A549 (cell line): ENCODE data around the gene PHYKPL. TPM values are rescaled to one million over a fixed set of nuclear protein-coding genes. Genes with fewer than 3 reads are reported as not detected.

Experiments
- ATAC-seq, 2 experiments: fragments of 200-7000 bp in 1 of 2; fragments of >200 bp in 1 of 2; cut with Nextera tagmentation in 1 of 2; cut with Tn5 transposase in 1 of 2; 3 replicates each; pipeline versions ENCODE4 v1.8.0 to v1.9.1; 2018 to 2020; ENCODE audit warnings: mild to moderate bottlenecking in 1 of 2, moderate library complexity in 1 of 2
- CTCF ChIA-PET: fragments of 300-600 bp; sonication (Branson Sonifier 250); formaldehyde crosslinking; extraction: SDS; loops from one replicate; lab custom pipeline; 2021; ENCODE audit warnings: antibody characterized with exemption, inconsistent platforms; lab: Yijun Ruan, JAX
- POLR2A ChIA-PET: fragments of 350-600 bp; formaldehyde crosslinking; extraction: SDS; loops from one replicate; lab custom pipeline; 2021; ENCODE audit warnings: antibody characterized with exemption, inconsistent platforms; lab: Yijun Ruan, JAX
- DNase-seq, 2 experiments: peaks; one replicate each; pipeline versions ENCODE4 v3.0.0 to v3.0.0-alpha.2; 2011 to 2016; ENCODE audit warnings: low read depth in 1 of 2, low spot score in 1 of 2
- FAIRE-seq: peaks from 2 replicates; lab custom pipeline; 2011; peaks lifted over from hg19 to GRCh38; lab: Jason Lieb, UNC
- H3K27ac ChIP-seq, 2 experiments: fragments of >200 bp; sonication (Bioruptor Twin); formaldehyde crosslinking; 3 replicates each; pipeline ENCODE4 v1.5.1; 2016 to 2017
- H3K4me1 ChIP-seq: fragments of >200 bp; sonication (Bioruptor Twin); formaldehyde crosslinking; 3 replicates; pipeline ENCODE4 v1.6.1; 2016
- H3K4me2 ChIP-seq: fragments of >200 bp; sonication (Bioruptor Twin); formaldehyde crosslinking; 3 replicates; pipeline ENCODE4 v1.6.1; 2016
- H3K4me3 ChIP-seq: fragments of >200 bp; sonication (Bioruptor Twin); formaldehyde crosslinking; 3 replicates; pipeline ENCODE4 v1.5.1; 2016
- H3K9me3 ChIP-seq: fragments of >200 bp; sonication (Bioruptor Twin); formaldehyde crosslinking; 3 replicates; pipeline ENCODE4 v1.6.1; 2016
- CBX2 ChIP-seq: fragments of 200-600 bp; sonication (generic); IDR thresholded peaks from 2 replicates; pipeline ENCODE4 v1.6.1; 2016; ENCODE audit warnings: low read depth, mild to moderate bottlenecking, borderline replicate concordance
- CBX8 ChIP-seq: fragments of 200-600 bp; sonication (generic); IDR thresholded peaks from 2 replicates; pipeline ENCODE4 v1.6.1; 2016
- CEBPB ChIP-seq, 2 experiments: fragments of >200 bp in 1 of 2; sonication (Bioruptor Twin) in 1 of 2; formaldehyde crosslinking in 1 of 2; IDR thresholded peaks; 2 replicates each; pipeline ENCODE4 v1.6.1; 2012 to 2016
- CHD2 ChIP-seq: fragments of 150-350 bp; IDR thresholded peaks from 2 replicates; pipeline ENCODE4 v1.6.1; 2014; ENCODE audit warnings: low read length; ENCODE audit not compliant: partially characterized antibody
- CHD4 ChIP-seq: fragments of 200-600 bp; sonication (generic); IDR thresholded peaks from 2 replicates; pipeline ENCODE4 v1.6.1; 2016; ENCODE audit warnings: antibody characterized with exemption, mild to moderate bottlenecking, borderline replicate concordance
- CTCF ChIP-seq: fragments of >200 bp; sonication (Bioruptor Twin); formaldehyde crosslinking; IDR thresholded peaks from 3 replicates; pipeline ENCODE4 v1.5.1; 2016
- ELK1 ChIP-seq: fragments of 150-350 bp; IDR thresholded peaks from 2 replicates; pipeline ENCODE4 v1.6.1; 2014; ENCODE audit warnings: low read depth, mild to moderate bottlenecking, low read length
- EP300 ChIP-seq, 2 experiments: fragments of >200 bp; sonication (Bioruptor Twin); formaldehyde crosslinking; IDR thresholded peaks; 2 replicates in 1 of 2; 3 replicates in 1 of 2; pipeline ENCODE4 v1.6.1; 2016 to 2017
- HMGXB4 ChIP-seq: fragments of 250-450 bp; sonication (Bioruptor Pico); IDR thresholded peaks from 2 replicates; pipeline ENCODE4 v1.5.0; 2021; ENCODE audit warnings: mild to moderate bottlenecking, moderate library complexity, borderline replicate concordance
- HOXB5 ChIP-seq: fragments of 250-450 bp; sonication (Bioruptor Pico); IDR thresholded peaks from 2 replicates; pipeline ENCODE4 v1.5.0; 2020; ENCODE audit warnings: mild to moderate bottlenecking, moderate library complexity
- JUN ChIP-seq, 2 experiments: fragments of >200 bp; sonication (Bioruptor Twin); formaldehyde crosslinking; IDR thresholded peaks; 2 replicates in 1 of 2; 3 replicates in 1 of 2; pipeline ENCODE4 v1.6.1; 2016 to 2017
- KDM1A ChIP-seq: fragments of 200-600 bp; sonication (generic); IDR thresholded peaks from 2 replicates; pipeline ENCODE4 v1.6.1; 2016; ENCODE audit warnings: low read depth, mild to moderate bottlenecking
- MAFK ChIP-seq: fragments of 450-650 bp; IDR thresholded peaks from 2 replicates; pipeline ENCODE4 v1.6.1; 2014; ENCODE audit not compliant: partially characterized antibody
- NFE2L2 ChIP-seq: fragments of 150-350 bp; conservative IDR thresholded peaks from 2 replicates; pipeline ENCODE4 v1.6.1; 2014; ENCODE audit warnings: low read length
- NPAS2 ChIP-seq: fragments of 250-450 bp; sonication (Bioruptor Pico); IDR thresholded peaks from 2 replicates; pipeline ENCODE4 v1.8.0; 2022; ENCODE audit warnings: mild to moderate bottlenecking, moderate library complexity, borderline replicate concordance
- PHF8 ChIP-seq: fragments of 200-600 bp; sonication (generic); IDR thresholded peaks from 2 replicates; pipeline ENCODE4 v1.6.1; 2016; ENCODE audit warnings: low read depth, mild to moderate bottlenecking, antibody characterized with exemption, moderate library complexity, borderline replicate concordance
- RAD21 ChIP-seq, 2 experiments: fragments of >200 bp in 1 of 2; sonication (Bioruptor Twin) in 1 of 2; formaldehyde crosslinking in 1 of 2; IDR thresholded peaks in 1 of 2; conservative IDR thresholded peaks in 1 of 2; 2 replicates in 1 of 2; 3 replicates in 1 of 2; pipeline ENCODE4 v1.6.1; 2012 to 2018; ENCODE audit warnings: inconsistent platforms in 1 of 2
- REST ChIP-seq: fragments of 200-600 bp; sonication (generic); IDR thresholded peaks from 2 replicates; pipeline ENCODE4 v1.6.1; 2016; ENCODE audit warnings: antibody characterized with exemption, mild to moderate bottlenecking, moderate library complexity
- RFX5 ChIP-seq: fragments of 450-650 bp; IDR thresholded peaks from 2 replicates; pipeline ENCODE4 v1.7.1; 2014; ENCODE audit warnings: antibody characterized with exemption, mild to moderate bottlenecking, moderate library complexity
- RNF2 ChIP-seq: fragments of 200-600 bp; sonication (generic); IDR thresholded peaks from 2 replicates; pipeline ENCODE4 v1.6.1; 2016; ENCODE audit warnings: low read depth, mild to moderate bottlenecking, antibody characterized with exemption, moderate library complexity, borderline replicate concordance
- TFCP2L1 ChIP-seq: fragments of 250-450 bp; sonication (Bioruptor Pico); IDR thresholded peaks from 2 replicates; pipeline ENCODE4 v1.5.0; 2021; ENCODE audit warnings: mild to moderate bottlenecking
- TP53 ChIP-seq: fragments of 250-450 bp; sonication (Bioruptor Pico); IDR thresholded peaks from 2 replicates; pipeline ENCODE4 v1.5.0; 2021; ENCODE audit warnings: mild to moderate bottlenecking, moderate library complexity
- ZC3H11A ChIP-seq: fragments of 450-650 bp; IDR thresholded peaks from 2 replicates; pipeline ENCODE4 v1.6.1; 2014; ENCODE audit warnings: antibody characterized with exemption, mild to moderate bottlenecking
- ZFP36 ChIP-seq: fragments of 450-650 bp; IDR thresholded peaks from 2 replicates; pipeline ENCODE4 v1.6.1; 2014; ENCODE audit warnings: borderline replicate concordance; ENCODE audit not compliant: partially characterized antibody
- WGBS: methylation state at CpG from one replicate; pipeline ENCODE4 v1.1.6; 2017; ENCODE audit errors: missing lambda C conversion rate; 5-methylcytosine and 5-hydroxymethylcytosine counted together
- polyA plus RNA-seq, 4 experiments: library from polyadenylated mRNA; depleted of rRNA in 3 of 4; stranded (reverse); fragments of >200 nt; fragmentation: RNase III in 1 of 4; extraction: RNeasy Plus Mini Kit Qiagen cat#74134 plus additional on column Dnase treatment in 1 of 4; gene quantifications; 2 replicates in 3 of 4; 3 replicates in 1 of 4; pipeline ENCODE4 v1.2.3, GENCODE V29; 2011 to 2017

Gene PHYKPL
- polyA plus RNA-seq, 2 of the 4 experiments (the other 2 are of a cell fraction) = 13.0 to 21.9 TPM

- FAIRE-seq = no peak
- DNase-seq = no peak
- H3K27ac ChIP-seq = no peak overlapping the region
- 42% methylated on average over 2 of the region's 2 CpGs for WGBS
- POLR2A ChIA-PET = no interaction called here
- H3K4me1 ChIP-seq = peaks cover 14% of the 10 kb centered on the region
- no peak for TF ChIP-seq JUN (IDR thresholded peaks at IDR 0.05)
- TF ChIP-seq KDM1A = no peak
- no peak for TF ChIP-seq PHF8
- no peak for TF ChIP-seq NFE2L2
- no peak for TF ChIP-seq REST
- no peak for TF ChIP-seq RAD21 (conservative IDR thresholded peaks at IDR 0.05 in 1 of 2, IDR thresholded peaks at IDR 0.05 in 1 of 2)
- TF ChIP-seq ZFP36 = no peak
- TF ChIP-seq TP53 = no peak
- no peak for TF ChIP-seq CEBPB (IDR thresholded peaks at IDR 0.05)
- no peak for TF ChIP-seq HMGXB4 (CRISPR knock-in tag)
- no peak for TF ChIP-seq ZC3H11A
- no peak for TF ChIP-seq NPAS2 (CRISPR knock-in tag)
- TF ChIP-seq TFCP2L1 = no peak
- no peak for TF ChIP-seq RNF2
- no peak for TF ChIP-seq HOXB5
- TF ChIP-seq CBX8 = no peak
- no peak overlapping the region for H3K4me2 ChIP-seq
- no peaks in the 10 kb centered on the region for H3K9me3 ChIP-seq
- CTCF ChIA-PET = interaction anchor here (0.7 kb wide), 1 partner anchor 126 kb away, joined by 3 read pairs; no protein-coding TSS in a partner anchor
- H3K4me3 ChIP-seq = no peak overlapping the region
- no peak for ATAC-seq
These were observed 30.7 kb downstream of the PHYKPL start for GRCh38 chr5:178201927-178202235.

GRCh38 chr5:178201221-178201926 is 31.2 kb downstream of the PHYKPL start:
- no peak overlapping the region for H3K4me2 ChIP-seq

More at GRCh38 chr5:178201221-178201926, 31.2 kb downstream of the PHYKPL start:
- CTCF ChIA-PET = no interaction called here
- Histone ChIP-seq H3K4me3 (no peak overlapping the region), H3K27ac (no peak overlapping the region), H3K4me1 (peaks cover 9% of the 10 kb centered on the region), H3K9me3 (no peaks in the 10 kb centered on the region)
- DNase-seq (no peak), ATAC-seq (no peak), FAIRE-seq (no peak)
- WGBS = 74% methylated on average over 14 of the region's 14 CpGs
- TF ChIP-seq HOXB5 (no peak), ELK1 (no peak), PHF8 (no peak), TP53 (no peak), CHD2 (no peak), CTCF (no peak), EP300 (IDR thresholded peaks at IDR 0.05) (no peak), TFCP2L1 (no peak), MAFK (no peak), CBX2 (no peak), NFE2L2 (no peak), CHD4 (no peak), RFX5 (no peak)
- POLR2A ChIA-PET = no interaction called here
